ENCODE results near the gene TMEM219.
"Not testable (repeated sequence)": the region's sequence is repeated elsewhere in the genome, so short reads cannot be mapped to it uniquely, and the experiment has no call there.

The TMEM219 gene

GRCh38 chr16:30009990-30010843, 48.3 kb downstream of the TMEM219 start:
- no peaks in the 10 kb centered on the region for H3K36me3 ChIP-seq (ENCODE audit: control insufficient read depth in 1 of 2, insufficient read depth in 2 of 2, low read length in 2 of 2)
- peaks cover 0 to 23% of the 10 kb centered on the region in 2 donors for H3K4me1 ChIP-seq (ENCODE audit: control insufficient read depth in 1 of 2, insufficient read depth in 2 of 2, low read length in 2 of 2)
- peaks cover 21% of the 10 kb centered on the region for H3K27me3 ChIP-seq (ENCODE audit: low read depth, low read length)
- H3K27ac ChIP-seq (ENCODE audit: low read length): no peak overlapping the region
- H3K9me3 ChIP-seq (ENCODE audit: control insufficient read depth in 1 of 2, low read length in 2 of 2): no peaks in the 10 kb centered on the region
- H3K4me3 ChIP-seq (ENCODE audit: low read depth in 1 of 2, low read length in 2 of 2): peak overlapping the region in 1 of 2 donors; percentile 42

- Histone ChIP-seq H3K4me3 (ENCODE audit: low read depth in 1 of 2, low read length in 2 of 2) (peak within 1 kb of the TSS in 1 of 2 donors; percentile 42), H3K9me3 (ENCODE audit: control insufficient read depth in 1 of 2, low read length in 2 of 2) (no peaks in the 10 kb centered on the region), H3K27me3 (ENCODE audit: low read depth, low read length) (peaks cover 21% of the 10 kb centered on the region), H3K4me1 (ENCODE audit: control insufficient read depth in 1 of 2, insufficient read depth in 2 of 2, low read length in 2 of 2) (peaks cover 0 to 19% of the 10 kb centered on the region in 2 donors), H3K36me3 (ENCODE audit: control insufficient read depth in 1 of 2, insufficient read depth in 2 of 2, low read length in 2 of 2) (no peaks in the 10 kb centered on the region), H3K27ac (ENCODE audit: low read length) (no peak within 1 kb of the TSS)
Measured at GRCh38 chr16:30010844-30011713, 49.2 kb downstream of the TMEM219 start, which contains the start of gene DOC2A. TSS of gene DOC2A (minus strand) at chr16:30011027. CDS start at chr16:30010222, 805 bp downstream.

GRCh38 chr16:30011714-30012504, 50.0 kb downstream of the TMEM219 start:
- no peaks in the 10 kb centered on the region for H3K9me3 ChIP-seq (ENCODE audit: control insufficient read depth in 1 of 2, low read length in 2 of 2)
- H3K27ac ChIP-seq (ENCODE audit: low read length): no peak overlapping the region
- no peaks in the 10 kb centered on the region for H3K36me3 ChIP-seq (ENCODE audit: control insufficient read depth in 1 of 2, insufficient read depth in 2 of 2, low read length in 2 of 2)
- peak overlapping the region in 1 of 2 donors; percentile 42 for H3K4me3 ChIP-seq (ENCODE audit: low read depth in 1 of 2, low read length in 2 of 2)
- H3K27me3 ChIP-seq (ENCODE audit: low read depth, low read length): peaks cover 21% of the 10 kb centered on the region
- peaks cover 0 to 19% of the 10 kb centered on the region in 2 donors for H3K4me1 ChIP-seq (ENCODE audit: control insufficient read depth in 1 of 2, insufficient read depth in 2 of 2, low read length in 2 of 2)

- H3K4me1 ChIP-seq (ENCODE audit: control insufficient read depth in 1 of 2, insufficient read depth in 2 of 2, low read length in 2 of 2): peaks cover 0 to 19% of the 10 kb centered on the region in 2 donors
- H3K4me3 ChIP-seq (ENCODE audit: low read depth in 1 of 2, low read length in 2 of 2); H3K9me3 ChIP-seq (ENCODE audit: control insufficient read depth in 1 of 2, low read length in 2 of 2); H3K27ac ChIP-seq (ENCODE audit: low read length); H3K36me3 ChIP-seq (ENCODE audit: control insufficient read depth in 1 of 2, insufficient read depth in 2 of 2, low read length in 2 of 2): not testable (repeated sequence)
- H3K27me3 ChIP-seq (ENCODE audit: low read depth, low read length): peaks cover 21% of the 10 kb centered on the region
Measured at GRCh38 chr16:30012598-30012997, 50.7 kb downstream of the TMEM219 start.

GRCh38 chr16:30015450-30015849, 53.6 kb downstream of the TMEM219 start:
- peaks cover 0 to 12% of the 10 kb centered on the region in 2 donors for H3K4me1 ChIP-seq (ENCODE audit: control insufficient read depth in 1 of 2, insufficient read depth in 2 of 2, low read length in 2 of 2)
- not testable (repeated sequence) for H3K9me3 ChIP-seq (ENCODE audit: control insufficient read depth in 1 of 2, low read length in 2 of 2); H3K36me3 ChIP-seq (ENCODE audit: control insufficient read depth in 1 of 2, insufficient read depth in 2 of 2, low read length in 2 of 2); H3K4me3 ChIP-seq (ENCODE audit: low read depth in 1 of 2, low read length in 2 of 2); H3K27ac ChIP-seq (ENCODE audit: low read length)
- peaks cover 11% of the 10 kb centered on the region for H3K27me3 ChIP-seq (ENCODE audit: low read depth, low read length)

- Histone ChIP-seq H3K36me3 (ENCODE audit: control insufficient read depth in 1 of 2, insufficient read depth in 2 of 2, low read length in 2 of 2) (no peaks in the 10 kb centered on the region), H3K27me3 (ENCODE audit: low read depth, low read length) (peaks cover 5% of the 10 kb centered on the region), H3K27ac (ENCODE audit: low read length) (no peak overlapping the region), H3K4me1 (ENCODE audit: control insufficient read depth in 1 of 2, insufficient read depth in 2 of 2, low read length in 2 of 2) (peaks cover 0 to 9% of the 10 kb centered on the region in 2 donors), H3K9me3 (ENCODE audit: control insufficient read depth in 1 of 2, low read length in 2 of 2) (no peaks in the 10 kb centered on the region), H3K4me3 (ENCODE audit: low read depth in 1 of 2, low read length in 2 of 2) (no peak overlapping the region)
Measured at GRCh38 chr16:30016555-30017276, 54.8 kb downstream of the TMEM219 start.

GRCh38 chr16:30017277-30017656, 55.4 kb downstream of the TMEM219 start:
- H3K27ac ChIP-seq (ENCODE audit: low read length): no peak overlapping the region
- H3K4me3 ChIP-seq (ENCODE audit: low read depth in 1 of 2, low read length in 2 of 2): no peak overlapping the region
- H3K36me3 ChIP-seq (ENCODE audit: control insufficient read depth in 1 of 2, insufficient read depth in 2 of 2, low read length in 2 of 2): no peaks in the 10 kb centered on the region
- no peaks in the 10 kb centered on the region for H3K27me3 ChIP-seq (ENCODE audit: low read depth, low read length)
- H3K4me1 ChIP-seq (ENCODE audit: control insufficient read depth in 1 of 2, insufficient read depth in 2 of 2, low read length in 2 of 2): peaks cover 0 to 10% of the 10 kb centered on the region in 2 donors
- no peaks in the 10 kb centered on the region for H3K9me3 ChIP-seq (ENCODE audit: control insufficient read depth in 1 of 2, low read length in 2 of 2)

- H3K4me3 ChIP-seq (ENCODE audit: low read depth in 1 of 2, low read length in 2 of 2); H3K36me3 ChIP-seq (ENCODE audit: control insufficient read depth in 1 of 2, insufficient read depth in 2 of 2, low read length in 2 of 2); H3K9me3 ChIP-seq (ENCODE audit: control insufficient read depth in 1 of 2, low read length in 2 of 2); H3K27ac ChIP-seq (ENCODE audit: low read length); H3K27me3 ChIP-seq (ENCODE audit: low read depth, low read length): not testable (repeated sequence)
- peaks cover 0 to 10% of the 10 kb centered on the region in 2 donors for H3K4me1 ChIP-seq (ENCODE audit: control insufficient read depth in 1 of 2, insufficient read depth in 2 of 2, low read length in 2 of 2)
Measured at GRCh38 chr16:30017937-30018336, 56.1 kb downstream of the TMEM219 start.

- Histone ChIP-seq H3K9me3 (ENCODE audit: control insufficient read depth in 1 of 2, low read length in 2 of 2) (no peaks in the 10 kb centered on the region), H3K4me3 (ENCODE audit: low read depth in 1 of 2, low read length in 2 of 2) (no peak overlapping the region), H3K27ac (ENCODE audit: low read length) (no peak overlapping the region), H3K36me3 (ENCODE audit: control insufficient read depth in 1 of 2, insufficient read depth in 2 of 2, low read length in 2 of 2) (no peaks in the 10 kb centered on the region), H3K4me1 (ENCODE audit: control insufficient read depth in 1 of 2, insufficient read depth in 2 of 2, low read length in 2 of 2) (peaks cover 0 to 10% of the 10 kb centered on the region in 2 donors), H3K27me3 (ENCODE audit: low read depth, low read length) (no peaks in the 10 kb centered on the region)
Measured at GRCh38 chr16:30018731-30019158, 56.9 kb downstream of the TMEM219 start.

Measured in muscle layer of duodenum (tissue), 2 donors.